H9 (cell line): Measurements from ENCODE around the gene ERF. TPM values are rescaled to one million over a fixed set of nuclear protein-coding genes. Genes with fewer than 3 reads are reported as not detected.

Experiments used
- DNase-seq: peaks from one replicate; pipeline ENCODE4 v3.0.0-alpha.2; 2017
- H2AFZ ChIP-seq: one replicate; pipeline ENCODE4 v1.6.1; 2013; ENCODE audit warnings: mild to moderate bottlenecking, low read length, control low read depth, moderate library complexity
- H2AK5ac ChIP-seq: 2 replicates; pipeline ENCODE4 v1.6.1; 2013; ENCODE audit warnings: low read length, control low read depth, mixed read lengths; ENCODE audit not compliant: insufficient read length
- H2BK120ac ChIP-seq: one replicate; pipeline ENCODE4 v1.6.1; 2013; ENCODE audit warnings: low read depth, mild to moderate bottlenecking, low read length, control low read depth, inconsistent platforms; ENCODE audit not compliant: poor library complexity, severe bottlenecking
- H2BK12ac ChIP-seq: 2 replicates; pipeline ENCODE4 v1.6.1; 2013; ENCODE audit warnings: low read length, control low read depth, mixed read lengths, low read depth; ENCODE audit not compliant: insufficient read length
- H2BK15ac ChIP-seq: 2 replicates; pipeline ENCODE4 v1.6.1; 2013; ENCODE audit warnings: low read depth, low read length, control low read depth
- H2BK20ac ChIP-seq: one replicate; pipeline ENCODE4 v1.6.1; 2013; ENCODE audit warnings: low read depth, mild to moderate bottlenecking, low read length, control low read depth, inconsistent platforms; ENCODE audit not compliant: poor library complexity, severe bottlenecking
- H2BK5ac ChIP-seq: 2 replicates; pipeline ENCODE4 v1.6.1; 2013; ENCODE audit warnings: low read length, control low read depth, mixed read lengths; ENCODE audit not compliant: insufficient read length
- H3K14ac ChIP-seq: 2 replicates; pipeline ENCODE4 v1.6.1; 2013; ENCODE audit warnings: low read length, control low read depth; ENCODE audit not compliant: insufficient read depth
- H3K18ac ChIP-seq: 2 replicates; pipeline ENCODE4 v1.6.1; 2013; ENCODE audit warnings: low read depth, mild to moderate bottlenecking, mixed read lengths, low read length, control low read depth; ENCODE audit not compliant: insufficient read length
- H3K23ac ChIP-seq: 2 replicates; pipeline ENCODE4 v1.6.1; 2013; ENCODE audit warnings: low read length, control low read depth, mixed read lengths, low read depth; ENCODE audit not compliant: insufficient read length
- H3K23me2 ChIP-seq: 2 replicates; pipeline ENCODE4 v1.6.1; 2013; ENCODE audit warnings: low read depth, mild to moderate bottlenecking, mixed read lengths, low read length, control low read depth; ENCODE audit not compliant: insufficient read length, poor library complexity, severe bottlenecking
- H3K27ac ChIP-seq: 2 replicates; pipeline ENCODE4 v1.5.1; 2013; ENCODE audit warnings: low read length, control low read depth, mixed read lengths, low read depth; ENCODE audit not compliant: insufficient read length
- H3K27me3 ChIP-seq: 2 replicates; pipeline ENCODE4 v1.6.1; 2013; ENCODE audit warnings: low read length, control low read depth, inconsistent platforms; ENCODE audit not compliant: insufficient read depth
- H3K4ac ChIP-seq: 2 replicates; pipeline ENCODE4 v1.6.1; 2013; ENCODE audit warnings: low read depth, mild to moderate bottlenecking, control low read depth, inconsistent platforms, low read length, moderate library complexity
- H3K4me1 ChIP-seq: 2 replicates; pipeline ENCODE4 v1.6.1; 2013; ENCODE audit warnings: low read length, control low read depth, inconsistent platforms; ENCODE audit not compliant: insufficient read depth
- H3K4me2 ChIP-seq: 2 replicates; pipeline ENCODE4 v1.6.1; 2013; ENCODE audit warnings: low read length, control low read depth, mixed read lengths; ENCODE audit not compliant: insufficient read length, insufficient read depth
- H3K56ac ChIP-seq: 2 replicates; pipeline ENCODE4 v1.6.1; 2013; ENCODE audit warnings: low read depth, mild to moderate bottlenecking, mixed read lengths, low read length, control low read depth; ENCODE audit not compliant: insufficient read length
- H3K79me1 ChIP-seq: 2 replicates; pipeline ENCODE4 v1.6.1; 2013; ENCODE audit warnings: low read depth, mild to moderate bottlenecking, moderate library complexity, low read length, control low read depth, inconsistent platforms; ENCODE audit not compliant: insufficient read depth, poor library complexity, severe bottlenecking
- H3K79me2 ChIP-seq: 2 replicates; pipeline ENCODE4 v1.6.1; 2013; ENCODE audit warnings: low read length, control low read depth, inconsistent platforms; ENCODE audit not compliant: insufficient read depth
- H3K9ac ChIP-seq: 2 replicates; pipeline ENCODE4 v1.6.1; 2013; ENCODE audit warnings: low read length, control low read depth, mixed read lengths; ENCODE audit not compliant: insufficient read length; ENCODE audit errors: extremely low read depth
- H3K9me3 ChIP-seq: one replicate; pipeline ENCODE4 v1.6.1; 2013; ENCODE audit warnings: low read depth, low read length, inconsistent platforms; ENCODE audit not compliant: control insufficient read depth
- H3T11ph ChIP-seq: one replicate; pipeline ENCODE4 v1.6.1; 2013; ENCODE audit warnings: mild to moderate bottlenecking, low read length, control low read depth, inconsistent platforms
- H4K20me1 ChIP-seq: one replicate; pipeline ENCODE4 v1.6.1; 2013; ENCODE audit not compliant: control insufficient read depth, insufficient read length, insufficient read depth
- H4K5ac ChIP-seq: 2 replicates; pipeline ENCODE4 v1.6.1; 2013; ENCODE audit warnings: low read depth, mild to moderate bottlenecking, mixed read lengths, low read length, control low read depth; ENCODE audit not compliant: insufficient read length
- H4K8ac ChIP-seq: replicated peaks from 2 replicates; pipeline ENCODE4 v1.6.1; 2013; ENCODE audit warnings: low read length, control low read depth, mixed read lengths, low read depth; ENCODE audit not compliant: insufficient read length
- H4K91ac ChIP-seq: 2 replicates; pipeline ENCODE4 v1.6.1; 2013; ENCODE audit warnings: low read depth, mild to moderate bottlenecking, moderate library complexity, mixed read lengths, low read length, control low read depth; ENCODE audit not compliant: insufficient read length
- H3K27ac Mint-ChIP-seq, 3 experiments: 2 replicates in 2 of 3; 3 replicates in 1 of 3; pipeline ENCODE4 v1.8.0; 2020 to 2021; ENCODE audit warnings: mixed read lengths in 3 of 3, mild to moderate bottlenecking in 1 of 3, moderate library complexity in 1 of 3
- H3K27me3 Mint-ChIP-seq: 2 replicates; pipeline ENCODE4 v1.8.0; 2021; ENCODE audit warnings: low read depth, mild to moderate bottlenecking, moderate library complexity, mixed read lengths
- H3K36me3 Mint-ChIP-seq, 3 experiments: 2 replicates in 2 of 3; 3 replicates in 1 of 3; pipeline ENCODE4 v1.8.0; 2020 to 2021; ENCODE audit warnings: low read depth in 3 of 3, mixed read lengths in 3 of 3; ENCODE audit not compliant: insufficient read depth in 1 of 3
- H3K4me1 Mint-ChIP-seq, 2 experiments: 2 replicates each; pipeline ENCODE4 v1.8.0; 2020; ENCODE audit warnings: mixed read lengths in 2 of 2
- H3K4me3 Mint-ChIP-seq, 2 experiments: 2 replicates in 1 of 2; 3 replicates in 1 of 2; pipeline ENCODE4 v1.8.0; 2020 to 2021; ENCODE audit warnings: mild to moderate bottlenecking in 2 of 2, mixed read lengths in 2 of 2, moderate library complexity in 1 of 2
- H3K9me3 Mint-ChIP-seq, 2 experiments: 2 replicates in 1 of 2; 3 replicates in 1 of 2; pipeline ENCODE4 v1.8.0; 2020; ENCODE audit warnings: mild to moderate bottlenecking in 2 of 2, mixed read lengths in 2 of 2, moderate library complexity in 1 of 2
- CTCF ChIP-seq: fragments of 200-600 bp; sonication (generic); conservative IDR thresholded peaks from 3 replicates; pipeline ENCODE4 v1.8.0; 2021; ENCODE audit warnings: antibody characterized with exemption, mild to moderate bottlenecking
- WGBS: extraction: QIAGEN DNeasy Blood & Tissue Kit; methylation state at CpG from one replicate; pipeline ENCODE4 v1.1.7; 2013; ENCODE audit warnings: missing lambda C conversion rate, low lambda C conversion rate, mixed read lengths; ENCODE audit not compliant: insufficient read length; ENCODE audit errors: extremely low coverage; 5-methylcytosine and 5-hydroxymethylcytosine counted together
- total RNA-seq: library from RNA; stranded (reverse); gene quantifications from 2 replicates; pipeline ENCODE4 v1.2.1, GENCODE V29; 2021

ERF gene
- total RNA-seq, 1 experiment from 2014 or later, result 126 TPM

DNA sequence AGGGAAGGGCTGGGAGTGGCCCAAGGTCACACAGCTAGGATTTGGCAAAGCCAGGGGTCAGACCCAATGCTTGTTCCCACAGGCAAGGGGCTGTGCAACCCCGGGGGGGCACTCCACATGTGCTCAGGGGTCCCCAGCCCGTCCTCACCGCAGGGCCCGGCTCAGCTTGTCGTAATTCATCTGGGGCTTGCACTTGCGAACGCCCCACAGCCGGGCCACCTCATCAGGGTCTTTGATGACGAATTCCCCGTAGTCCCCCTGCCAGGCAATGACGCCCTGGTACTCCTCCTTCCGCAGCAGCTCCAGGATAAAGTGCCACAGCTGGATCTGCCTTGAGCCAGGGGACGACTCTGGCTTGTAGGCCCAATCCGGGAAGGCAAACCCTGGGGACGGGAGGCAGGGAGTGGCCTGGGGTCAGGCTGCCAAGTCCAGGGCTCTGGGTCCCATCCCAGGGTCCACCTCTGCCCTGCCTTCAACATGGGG lies 4.7 kb downstream of the ERF start:
- H3K27me3 ChIP-seq, result no peaks in the 10 kb centered on the region
- H3K36me3 Mint-ChIP-seq, result peaks cover 5 to 28% (median 18%) of the 10 kb centered on the region in 3 experiments; a peak in 6 of 7 replicates
- H4K5ac ChIP-seq, result no peak overlapping the region
- no peak overlapping the region for H3K9ac ChIP-seq
- TF ChIP-seq CTCF, result no peak
- H2BK15ac ChIP-seq, result no peak overlapping the region
- H3K4me2 ChIP-seq, result no peak overlapping the region
- no peak overlapping the region for H3K27ac Mint-ChIP-seq
- H2BK12ac ChIP-seq, result no peak overlapping the region
- no peak overlapping the region for H3K56ac ChIP-seq
- peak overlapping the region in 1 of 2 experiments; percentile 39; a peak in 1 of 5 replicates for H3K4me3 Mint-ChIP-seq
- no peak overlapping the region for H3K4ac ChIP-seq
- H2AFZ ChIP-seq, result no peak overlapping the region
- H3K79me1 ChIP-seq, result no peaks in the 10 kb centered on the region
- no peak overlapping the region for H2BK20ac ChIP-seq
- H3K4me1 ChIP-seq, result peaks cover 6% of the 10 kb centered on the region; the same call in 1 of the 2 replicates
- no peak overlapping the region for H2AK5ac ChIP-seq
- H4K8ac ChIP-seq, result no peak overlapping the region
- H3K9me3 Mint-ChIP-seq, result no peaks in the 10 kb centered on the region
- peaks cover 6% of the 10 kb centered on the region for H3K23me2 ChIP-seq
- no peaks in the 10 kb centered on the region for H4K20me1 ChIP-seq
- H3K27ac ChIP-seq, result no peak overlapping the region
- no peak overlapping the region for H3K23ac ChIP-seq
- no peak overlapping the region for H4K91ac ChIP-seq
- H3K9me3 ChIP-seq, result no peaks in the 10 kb centered on the region
- H2BK5ac ChIP-seq, result no peak overlapping the region
- peaks cover 5% of the 10 kb centered on the region; the same call in 1 of the 2 replicates for H3K79me2 ChIP-seq
- no peak overlapping the region for H3K18ac ChIP-seq
- H3T11ph ChIP-seq, result no peak overlapping the region
- H3K14ac ChIP-seq, result no peak overlapping the region
- DNase-seq, result no peak
- H3K27me3 Mint-ChIP-seq, result no peaks in the 10 kb centered on the region; the same call in 1 of the 2 replicates
- H3K4me1 Mint-ChIP-seq, result peaks cover 29 to 43% of the 10 kb centered on the region in 2 experiments
- H2BK120ac ChIP-seq, result no peak overlapping the region
- no CpG with 5 or more reads among the region's 15 CpGs for WGBS
